GM12801 (cell line): Measurements from ENCODE around the gene COX4I1.

Experiments used
- CTCF ChIP-seq: IDR thresholded peaks from one replicate; pipeline ENCODE4 v1.5.1; 2011; ENCODE audit warnings: control low read depth; ENCODE audit not compliant: insufficient read length; ENCODE audit errors: extremely low read depth

Gene COX4I1

GRCh38 chr16:85805442-85806045 lies 6.0 kb downstream of the COX4I1 start:
- no peak for TF ChIP-seq CTCF

- no peak for TF ChIP-seq CTCF
These were observed 7.0 kb downstream of the COX4I1 start for GRCh38 chr16:85806539-85806938.

- no peak for TF ChIP-seq CTCF
These were observed 9.4 kb downstream of the COX4I1 start for GRCh38 chr16:85808926-85809325.

- TF ChIP-seq CTCF: no peak
These were observed 10.2 kb downstream of the COX4I1 start for GRCh38 chr16:85809645-85810044.

- TF ChIP-seq CTCF: no peak
These were observed 10.7 kb downstream of the COX4I1 start for GRCh38 chr16:85810097-85810741.

- TF ChIP-seq CTCF: no peak
These were observed 11.2 kb downstream of the COX4I1 start for GRCh38 chr16:85810742-85811115.

GRCh38 chr16:85812031-85812807 lies 12.7 kb downstream of the COX4I1 start:
- no peak for TF ChIP-seq CTCF
